GM23248 (cell line): ENCODE measurements around the gene CES2. TPM values are rescaled to one million over a fixed set of nuclear protein-coding genes. Genes with fewer than 3 reads are reported as not detected.

ENCODE experiments used
- DNase-seq: peaks from one replicate; pipeline ENCODE4 v3.0.0-alpha.2; 2015
- H2AFZ ChIP-seq: fragments of 200-600 bp; sonication (generic); 2 replicates; pipeline ENCODE4 v1.6.1; 2016; ENCODE audit warnings: antibody characterized with exemption
- H3F3A ChIP-seq: fragments of 200-600 bp; sonication (generic); 2 replicates; pipeline ENCODE4 v1.6.1; 2016; ENCODE audit warnings: mild to moderate bottlenecking, antibody characterized with exemption, mixed run types; ENCODE audit not compliant: insufficient read depth
- H3K27ac ChIP-seq: fragments of 200-600 bp; sonication (generic); 2 replicates; pipeline ENCODE4 v1.5.1; 2016; ENCODE audit warnings: mild to moderate bottlenecking
- H3K27me3 ChIP-seq: fragments of 200-600 bp; sonication (generic); replicated peaks from 2 replicates; pipeline ENCODE4 v1.6.1; 2016; ENCODE audit warnings: mild to moderate bottlenecking; ENCODE audit not compliant: insufficient read depth
- H3K36me3 ChIP-seq: fragments of 200-600 bp; sonication (generic); 2 replicates; pipeline ENCODE4 v1.6.1; 2016; ENCODE audit warnings: low read depth, mild to moderate bottlenecking
- H3K4me1 ChIP-seq: fragments of 200-600 bp; sonication (generic); 2 replicates; pipeline ENCODE4 v1.6.1; 2016; ENCODE audit warnings: mild to moderate bottlenecking; ENCODE audit not compliant: insufficient read depth
- H3K4me2 ChIP-seq: fragments of 200-600 bp; sonication (generic); one replicate; pipeline ENCODE4 v1.6.1; 2016; ENCODE audit warnings: mild to moderate bottlenecking; ENCODE audit not compliant: unreplicated experiment
- H3K4me3 ChIP-seq: fragments of 200-600 bp; sonication (generic); 2 replicates; pipeline ENCODE4 v1.5.1; 2016; ENCODE audit warnings: mild to moderate bottlenecking
- H3K79me2 ChIP-seq: fragments of 200-600 bp; sonication (generic); 2 replicates; pipeline ENCODE4 v1.6.1; 2016; ENCODE audit warnings: mild to moderate bottlenecking; ENCODE audit not compliant: insufficient read depth
- H3K9ac ChIP-seq: fragments of 200-600 bp; sonication (generic); 2 replicates; pipeline ENCODE4 v1.6.1; 2016; ENCODE audit warnings: mild to moderate bottlenecking
- H3K9me2 ChIP-seq: fragments of 200-600 bp; sonication (generic); 2 replicates; pipeline ENCODE4 v1.6.1; 2016; ENCODE audit warnings: mixed run types, mild to moderate bottlenecking, moderate library complexity; ENCODE audit not compliant: insufficient read depth
- H3K9me3 ChIP-seq: fragments of 200-600 bp; sonication (generic); one replicate; pipeline ENCODE4 v1.6.1; 2017; ENCODE audit warnings: low read depth
- H4K20me1 ChIP-seq: fragments of 200-600 bp; sonication (generic); 2 replicates; pipeline ENCODE4 v1.6.0; 2016; ENCODE audit not compliant: insufficient read depth
- EZH2 ChIP-seq: fragments of 200-600 bp; sonication (generic); IDR thresholded peaks from 2 replicates; pipeline ENCODE4 v1.6.1; 2018; ENCODE audit warnings: antibody characterized with exemption, mild to moderate bottlenecking; ENCODE audit not compliant: insufficient read depth, poor library complexity, severe bottlenecking
- EZH2phosphoT487 ChIP-seq: fragments of 200-600 bp; sonication (generic); IDR thresholded peaks from 2 replicates; pipeline ENCODE4 v1.6.1; 2018; ENCODE audit warnings: antibody characterized with exemption, moderate library complexity, mild to moderate bottlenecking, low read depth; ENCODE audit not compliant: insufficient read depth
- WGBS, 2 experiments: methylation state at CpG; one replicate each; pipeline ENCODE4 v1.1.6; 2015 to 2017; ENCODE audit warnings: low lambda C conversion rate in 2 of 2, low coverage in 1 of 2; ENCODE audit errors: missing lambda C conversion rate in 2 of 2; 5-methylcytosine and 5-hydroxymethylcytosine counted together
- in situ Hi-C: fragments of 300-500 bp; cut with MboI; formaldehyde crosslinking; loops from 2 replicates; pipeline ENCODE4 v1.15.0; 2020
- polyA plus RNA-seq: library from polyadenylated mRNA; unstranded; fragments of >200 nt; fragmentation: Nextera tagmentation; extraction: Ambion mirVana; gene quantifications from 2 replicates; pipeline ENCODE4 v1.2.1, GENCODE V29; 2016
- total RNA-seq: library from RNA; depleted of rRNA; stranded (reverse); fragments of >200 nt; shearing (Covaris generic); gene quantifications from 2 replicates; pipeline ENCODE4 v1.2.3, GENCODE V29; 2014

The CES2 gene
- total and polyA plus RNA-seq, 2 experiments from 2014 or later = 32.3 to 37.6 TPM

DNA sequence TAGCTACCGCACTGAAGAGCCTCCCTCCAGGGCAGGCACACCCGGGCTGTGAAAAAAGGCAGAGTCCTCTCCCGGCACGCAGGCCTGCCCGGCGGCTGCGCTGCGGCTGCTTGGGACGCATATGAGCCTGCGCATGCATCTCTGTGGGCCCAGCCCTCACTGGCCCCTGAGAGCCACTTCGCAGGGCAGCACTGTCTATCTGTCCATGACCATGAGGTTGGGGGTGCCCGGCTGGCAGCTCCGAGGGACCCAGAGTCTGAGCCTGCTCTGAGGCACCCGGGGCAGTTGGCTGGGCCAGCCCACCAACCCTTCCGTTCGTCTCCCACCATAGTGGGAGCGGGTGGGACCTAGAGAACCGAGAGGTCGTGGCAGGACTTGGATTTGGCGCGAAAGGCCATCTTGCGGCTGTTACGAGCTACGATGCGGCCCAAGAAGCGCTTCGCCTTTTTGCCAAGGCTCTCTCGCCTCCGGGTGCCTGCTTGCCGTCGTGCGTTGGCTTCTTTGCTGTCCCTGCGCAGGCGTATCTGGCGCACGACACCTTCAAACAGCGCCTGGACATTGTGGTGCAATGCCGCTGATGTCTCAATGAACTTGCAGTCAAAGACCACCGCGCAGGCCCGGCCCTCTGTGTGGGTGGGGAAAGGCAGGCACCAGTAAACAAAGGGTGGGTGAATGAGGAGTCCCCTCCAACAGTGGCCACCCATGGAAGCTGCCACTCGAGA lies 13.4 kb upstream of the CES2 start:
- H3K4me3 ChIP-seq = no peak overlapping the region
- in situ Hi-C loops = no loop called here
- 54 to 61% methylated on average over 42 of the region's 42 CpGs for WGBS, 2 experiments

DNA sequence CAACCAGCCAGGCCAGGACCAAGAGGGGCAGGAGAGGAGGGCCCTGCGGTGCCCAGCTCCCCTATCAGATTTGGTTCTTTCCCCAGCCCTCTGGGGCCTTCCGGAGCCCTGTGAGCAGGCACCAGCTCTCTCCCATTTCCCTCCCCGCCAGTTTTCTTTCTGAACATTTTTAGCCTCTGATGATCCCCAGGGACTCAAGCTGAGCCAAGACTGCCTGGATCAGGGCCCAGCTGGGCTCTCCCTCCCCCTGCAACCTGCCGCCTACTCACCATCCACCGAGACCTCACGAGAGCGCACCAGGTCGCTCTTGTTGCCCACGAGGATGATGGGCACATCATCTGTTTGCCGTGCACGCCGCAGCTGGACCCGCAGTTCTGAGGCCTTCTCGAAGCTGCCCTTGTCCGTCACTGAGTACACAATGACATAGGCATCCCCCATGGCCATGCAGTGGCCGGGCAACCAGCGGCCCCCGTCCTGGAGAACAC lies 12.0 kb upstream of the CES2 start:
- Histone ChIP-seq H4K20me1 (no peaks in the 10 kb centered on the region), H3K4me1 (peaks cover 21% of the 10 kb centered on the region), H3F3A (peaks cover 19% of the 10 kb centered on the region), H3K9me2 (no peaks in the 10 kb centered on the region), H2AFZ (no peak overlapping the region), H3K79me2 (no peaks in the 10 kb centered on the region), H3K4me3 (no peak overlapping the region), H3K27me3 (peaks cover 27% of the 10 kb centered on the region), H3K9ac (no peak overlapping the region), H3K9me3 (no peaks in the 10 kb centered on the region), H3K4me2 (no peak overlapping the region), H3K27ac (no peak overlapping the region), H3K36me3 (no peaks in the 10 kb centered on the region)
- no peak for TF ChIP-seq EZH2phosphoT487
- no peak for TF ChIP-seq EZH2
- no peak for DNase-seq
- in situ Hi-C loops = no loop called here
- WGBS, 2 experiments = 89 to 90% methylated on average over 18 of the region's 18 CpGs

More for the DNA sequence above, 13.4 kb upstream of the CES2 start:
- H4K20me1 ChIP-seq = no peaks in the 10 kb centered on the region
- no peak overlapping the region for H2AFZ ChIP-seq
- no peaks in the 10 kb centered on the region for H3K9me3 ChIP-seq
- no peak overlapping the region for H3K9ac ChIP-seq
- no peak overlapping the region for H3K4me2 ChIP-seq
- no peak for DNase-seq
- no peaks in the 10 kb centered on the region for H3K79me2 ChIP-seq
- H3F3A ChIP-seq = peaks cover 10% of the 10 kb centered on the region
- H3K4me1 ChIP-seq = peaks cover 7% of the 10 kb centered on the region
- H3K36me3 ChIP-seq = no peaks in the 10 kb centered on the region
- no peaks in the 10 kb centered on the region for H3K9me2 ChIP-seq
- H3K27ac ChIP-seq = no peak overlapping the region
- peaks cover 27% of the 10 kb centered on the region for H3K27me3 ChIP-seq
- TF ChIP-seq EZH2 = no peak
- TF ChIP-seq EZH2phosphoT487 = no peak

DNA sequence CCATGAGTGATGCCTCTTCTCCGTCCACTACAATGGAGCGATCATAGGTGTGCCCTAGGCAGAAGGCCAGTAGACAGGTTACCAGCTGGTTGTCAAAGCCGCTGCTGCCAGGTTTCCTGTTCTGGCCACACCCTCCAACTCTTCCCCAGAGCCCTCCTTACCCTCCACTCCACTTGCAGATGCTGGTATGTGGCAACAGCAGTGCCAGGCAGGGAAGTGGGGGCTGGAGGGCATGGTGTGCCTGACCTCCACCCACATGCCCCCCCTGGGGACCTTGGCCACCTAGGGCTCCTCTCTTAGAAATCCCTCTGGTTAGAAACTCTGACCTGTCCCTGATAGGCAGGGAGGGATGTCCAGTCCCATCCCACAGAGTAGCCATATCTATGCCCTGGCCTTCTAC lies 11.4 kb upstream of the CES2 start:
- Histone ChIP-seq H3K4me2 (no peak overlapping the region), H3K4me3 (no peak overlapping the region), H3F3A (peaks cover 22% of the 10 kb centered on the region), H3K4me1 (peaks cover 26% of the 10 kb centered on the region), H3K27ac (no peak overlapping the region), H3K79me2 (no peaks in the 10 kb centered on the region), H2AFZ (no peak overlapping the region), H3K9me3 (no peaks in the 10 kb centered on the region), H4K20me1 (no peaks in the 10 kb centered on the region), H3K9me2 (no peaks in the 10 kb centered on the region), H3K36me3 (no peaks in the 10 kb centered on the region), H3K27me3 (peaks cover 27% of the 10 kb centered on the region), H3K9ac (no peak overlapping the region)
- DNase-seq = no peak
- in situ Hi-C loops = no loop called here
- 84 to 91% methylated on average over 3 of the region's 3 CpGs for WGBS, 2 experiments
- TF ChIP-seq EZH2phosphoT487 (no peak), EZH2 (no peak)

DNA sequence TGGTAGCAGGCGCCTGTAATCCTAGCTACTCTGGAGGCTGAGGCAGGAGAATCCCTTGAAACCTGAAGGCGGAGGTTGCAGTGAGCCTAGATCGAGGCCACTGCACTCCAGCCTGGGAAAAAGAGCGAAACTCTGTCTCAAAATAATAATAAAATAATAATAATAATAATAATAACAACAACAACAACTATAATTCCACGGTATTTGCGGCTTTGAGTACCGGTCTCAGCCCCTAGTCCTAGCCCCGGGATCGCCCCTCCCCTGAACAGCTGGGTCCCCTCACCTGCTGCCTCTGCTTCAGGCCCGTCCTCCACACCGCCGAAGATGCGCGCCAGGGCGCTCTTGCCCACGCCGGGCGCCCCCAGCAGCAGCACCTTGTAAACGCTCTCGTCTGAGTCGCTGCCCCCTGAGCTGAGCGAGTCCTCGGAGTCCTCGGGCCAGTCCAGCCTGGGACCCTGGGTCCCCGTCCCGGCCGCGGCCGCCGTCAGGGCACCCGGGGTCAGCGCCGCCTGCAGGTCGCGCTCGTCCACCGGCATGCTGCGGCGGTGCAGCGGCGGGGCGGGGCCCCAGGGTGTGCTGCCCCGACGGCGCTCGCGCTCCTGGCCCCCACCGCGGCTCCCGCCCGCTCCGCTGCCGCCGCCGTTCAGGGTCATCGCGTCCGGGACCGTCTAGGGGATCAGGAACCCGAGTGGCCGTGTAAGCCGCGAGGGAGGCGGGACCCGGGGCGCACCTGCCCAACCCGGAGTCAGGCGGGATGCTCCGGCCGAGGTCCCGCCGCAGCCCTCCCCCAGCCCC lies 10.6 kb upstream of the CES2 start:
- peak; percentile 63 for DNase-seq
- Histone ChIP-seq H4K20me1 (no peaks in the 10 kb centered on the region), H3K4me1 (peaks cover 26% of the 10 kb centered on the region), H3K4me3 (peak overlapping the region; percentile 51), H3K9me3 (no peaks in the 10 kb centered on the region), H3K4me2 (peak overlapping the region; percentile 61), H3K27ac (no peak overlapping the region), H3K9ac (peak overlapping the region; percentile 47), H3F3A (peaks cover 30% of the 10 kb centered on the region), H3K36me3 (no peaks in the 10 kb centered on the region), H3K27me3 (peaks cover 18% of the 10 kb centered on the region), H3K9me2 (no peaks in the 10 kb centered on the region), H2AFZ (peak overlapping the region; percentile 47; the same call in 1 of the 2 replicates), H3K79me2 (no peaks in the 10 kb centered on the region)
- in situ Hi-C loops = no loop called here
- TF ChIP-seq EZH2 (no peak), EZH2phosphoT487 (no peak)
- WGBS, 2 experiments = 12 to 21% methylated on average over 34 to 52 of the region's 72 CpGs
